GM21528 (cell line): ENCODE results near the gene MAP3K13.
"Not testable (repeated sequence)": the region's sequence is repeated elsewhere in the genome, so short reads cannot be mapped to it uniquely, and the experiment has no call there.

Experiments used
- ATAC-seq: cut with Tn5 transposase; IDR thresholded peaks from one replicate; pipeline ENCODE4 v1.9.1; 2021; ENCODE audit warnings: mild to moderate bottlenecking, moderate library complexity; ENCODE audit not compliant: unreplicated experiment, low FRiP score

The MAP3K13 gene

DNA sequence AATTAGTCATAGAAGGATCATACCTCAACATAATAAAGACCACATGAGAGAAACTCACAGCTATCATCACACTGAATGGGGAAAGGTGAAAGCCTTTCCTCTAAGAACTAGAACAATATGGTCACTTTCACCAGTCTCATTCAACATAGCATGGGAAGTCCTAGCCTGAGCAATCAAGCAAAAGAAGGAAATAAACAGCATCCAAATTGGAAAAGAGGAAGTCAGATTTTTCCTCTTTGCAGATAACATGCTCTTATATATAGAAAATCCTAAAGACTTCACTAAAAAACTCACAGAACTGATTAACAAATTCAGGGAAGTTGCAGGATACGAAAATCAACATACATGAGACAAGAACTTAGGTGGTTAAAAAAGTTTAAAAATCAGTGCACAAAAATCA is 24.7 kb downstream of the MAP3K13 start:
- ATAC-seq = no peak

DNA sequence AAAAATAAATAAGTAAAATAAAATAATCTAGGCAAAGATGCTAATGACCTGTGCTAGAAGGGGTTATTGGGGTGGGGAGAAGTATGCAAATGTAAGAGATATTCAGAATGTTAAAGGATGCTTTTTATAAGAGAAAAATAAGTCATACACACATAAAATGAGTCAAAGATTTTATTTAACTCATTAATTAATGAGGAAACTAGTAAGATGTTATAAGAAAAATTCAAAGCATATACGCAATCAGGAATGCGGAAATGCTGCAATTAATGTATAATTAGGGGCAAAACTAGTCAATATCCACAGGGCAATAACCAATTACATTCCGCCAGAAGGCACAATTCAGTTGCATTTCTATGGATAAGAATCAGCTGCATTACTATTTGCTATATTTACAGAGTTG is 30.1 kb downstream of the MAP3K13 start:
- no peak for ATAC-seq

DNA sequence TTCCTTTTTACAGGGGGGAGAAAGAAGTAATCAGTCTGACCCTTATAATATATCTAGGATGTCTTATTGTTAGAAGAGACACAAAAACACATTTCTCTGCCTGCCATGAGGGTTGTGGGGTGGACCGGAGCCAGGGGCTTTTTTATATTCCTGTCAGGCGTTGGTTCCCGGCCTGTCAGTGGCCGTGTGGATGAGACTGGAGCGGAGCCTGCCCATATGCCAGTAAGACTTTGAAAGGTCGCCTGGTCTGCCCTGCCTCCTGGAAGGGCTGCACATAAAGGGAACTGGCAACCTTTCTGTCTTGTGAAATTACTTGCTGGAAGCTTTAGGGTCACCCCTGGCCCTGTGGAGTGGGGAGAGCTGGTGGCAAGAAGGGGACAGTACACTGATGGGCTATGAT is 34.7 kb downstream of the MAP3K13 start:
- ATAC-seq = no peak

DNA sequence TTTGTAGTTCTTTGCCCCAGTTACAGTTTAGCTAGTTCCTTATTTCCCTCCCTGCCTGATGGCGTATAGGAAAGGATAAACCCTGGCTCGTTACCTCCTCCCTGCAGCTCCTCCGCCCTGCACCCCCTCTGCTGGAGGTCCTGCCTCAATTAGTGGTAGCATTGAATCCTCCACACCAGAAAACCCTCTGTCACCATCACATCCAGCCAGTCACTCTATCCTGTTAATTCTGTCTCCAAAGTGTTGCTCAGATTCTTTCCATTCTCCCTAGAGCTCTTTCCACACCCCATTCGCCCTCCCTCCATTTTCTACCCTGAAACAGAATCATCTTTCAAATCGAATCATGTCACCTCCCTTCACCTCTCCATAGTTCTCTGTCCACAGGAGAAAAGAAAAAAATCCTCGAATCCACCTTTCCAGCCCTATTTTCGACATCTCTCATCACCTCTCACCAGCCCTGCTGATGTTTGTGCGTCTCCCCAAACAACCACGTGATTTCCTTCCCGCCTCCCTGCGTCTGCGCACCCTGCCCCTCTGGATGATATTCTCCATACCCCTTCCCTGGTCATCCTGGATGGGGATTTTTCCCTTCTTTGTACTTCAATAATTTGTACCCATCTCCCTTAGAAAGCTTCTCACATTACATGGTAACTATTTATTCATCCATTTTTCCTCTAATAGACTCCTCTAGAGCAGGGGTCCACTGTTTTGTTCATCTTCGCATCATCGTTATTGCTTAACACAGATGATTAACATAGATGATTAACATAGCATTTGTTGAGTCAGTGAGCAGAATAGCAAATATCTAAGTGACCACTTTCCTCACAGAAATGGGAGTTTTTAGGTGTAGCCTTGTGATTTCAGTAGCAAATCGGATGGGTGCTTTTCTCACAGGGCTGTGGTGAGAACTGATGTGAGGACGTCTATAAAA is 37.1 kb downstream of the MAP3K13 start:
- no peak for ATAC-seq

DNA sequence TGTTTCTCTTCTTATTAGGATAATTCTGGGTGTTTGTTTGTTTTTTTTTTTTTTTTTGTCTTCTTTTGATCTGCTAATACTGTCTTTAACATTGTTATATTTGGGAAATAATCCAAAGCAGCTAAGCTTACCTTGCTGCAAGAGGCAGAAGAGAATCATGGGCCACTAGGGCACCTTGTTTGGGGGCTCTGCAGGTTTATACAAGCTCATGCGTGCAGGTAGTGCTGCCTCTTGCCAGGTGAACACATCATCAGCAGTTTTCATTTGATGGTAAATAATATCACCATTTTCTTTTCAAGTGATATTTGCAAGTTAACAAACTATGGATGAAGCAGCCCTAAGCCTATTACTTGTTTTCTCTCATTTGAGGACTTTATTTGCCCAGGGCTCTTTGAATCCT is 37.9 kb downstream of the MAP3K13 start:
- ATAC-seq = no peak

DNA sequence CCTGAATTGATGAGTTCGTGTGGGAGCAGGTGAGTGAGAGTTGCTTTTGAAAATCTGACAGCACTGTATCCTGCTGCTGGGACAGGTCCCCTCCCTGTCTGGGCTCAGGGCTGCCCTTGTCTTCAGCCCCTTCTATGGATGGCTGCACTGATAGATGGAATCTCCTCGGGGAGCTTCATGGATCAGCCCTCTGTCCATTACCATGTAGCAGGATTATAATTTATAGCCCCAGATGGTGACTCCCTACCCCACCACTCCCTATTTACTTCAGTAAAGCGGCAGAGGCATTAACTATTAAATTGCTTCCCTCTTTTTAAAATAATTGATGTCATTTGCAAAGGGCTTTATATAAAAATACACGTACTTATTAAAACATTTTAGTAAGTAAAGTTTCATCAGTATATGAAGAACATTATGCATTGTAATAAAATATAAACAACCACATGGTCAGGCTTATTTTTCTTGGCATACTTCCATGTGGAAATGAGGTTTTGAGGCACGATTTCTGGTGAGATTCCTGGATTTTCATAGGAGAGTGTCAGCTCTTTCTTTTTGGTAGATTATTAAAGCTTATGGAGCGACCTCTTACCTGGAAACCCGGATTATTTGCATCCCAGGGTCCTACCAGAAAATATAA is 38.5 kb downstream of the MAP3K13 start:
- ATAC-seq = no peak

DNA sequence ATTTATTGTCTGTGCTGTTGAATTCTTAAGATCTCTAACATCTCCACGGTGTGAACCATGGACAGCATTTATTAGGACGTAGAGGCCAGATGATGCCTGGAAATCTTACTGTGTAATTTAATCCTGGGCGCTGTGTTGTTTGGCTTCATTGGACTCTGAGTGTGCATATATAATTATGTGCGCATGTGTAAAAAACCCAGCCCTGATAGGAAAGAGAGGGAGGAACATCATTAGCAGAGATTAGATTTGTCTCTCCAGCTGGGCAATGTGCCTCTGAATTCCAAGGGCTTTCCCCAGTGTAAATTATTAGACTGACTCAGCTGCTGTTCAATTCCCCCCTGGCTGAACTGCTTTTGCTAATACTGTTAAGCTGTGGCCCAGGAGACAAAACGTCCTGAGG is 39.6 kb downstream of the MAP3K13 start:
- no peak for ATAC-seq

DNA sequence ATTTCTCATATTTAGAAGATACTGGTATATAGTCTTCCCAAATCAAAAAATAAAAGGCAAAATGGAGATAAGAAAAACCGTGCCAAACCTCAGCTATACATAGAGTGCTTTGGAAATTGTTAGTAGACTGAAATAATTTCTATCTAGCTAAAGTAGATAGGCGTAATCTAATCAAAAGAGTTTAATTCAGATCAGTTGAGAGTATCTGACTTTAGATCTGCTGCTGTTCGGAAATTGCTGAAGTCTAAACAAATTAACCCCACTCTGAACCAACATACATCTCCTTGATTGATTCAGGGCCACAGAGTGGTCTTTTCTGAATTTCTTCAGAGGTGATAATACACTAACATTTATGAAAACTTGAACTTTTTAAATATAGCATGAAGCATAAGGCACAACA is 40.1 kb downstream of the MAP3K13 start:
- ATAC-seq = no peak

DNA sequence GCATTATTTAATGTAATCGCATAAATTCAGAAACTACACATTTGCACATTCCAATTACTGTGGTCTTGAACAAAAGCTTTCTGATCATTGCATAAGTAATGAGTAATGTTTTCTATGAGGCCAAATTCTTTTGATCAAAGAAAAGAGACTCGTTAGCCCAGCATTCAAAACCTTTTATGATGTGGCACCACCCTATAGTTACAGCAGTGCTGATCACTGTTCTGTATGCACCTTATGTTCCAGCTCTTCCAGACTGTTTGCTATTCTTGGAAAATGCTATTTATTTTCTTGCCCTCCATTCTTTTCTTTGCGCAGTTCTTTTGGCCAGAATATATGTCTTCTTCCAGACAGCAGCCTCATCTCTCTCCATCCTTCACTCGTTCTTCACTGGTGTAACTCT is 42.3 kb downstream of the MAP3K13 start:
- no peak for ATAC-seq

DNA sequence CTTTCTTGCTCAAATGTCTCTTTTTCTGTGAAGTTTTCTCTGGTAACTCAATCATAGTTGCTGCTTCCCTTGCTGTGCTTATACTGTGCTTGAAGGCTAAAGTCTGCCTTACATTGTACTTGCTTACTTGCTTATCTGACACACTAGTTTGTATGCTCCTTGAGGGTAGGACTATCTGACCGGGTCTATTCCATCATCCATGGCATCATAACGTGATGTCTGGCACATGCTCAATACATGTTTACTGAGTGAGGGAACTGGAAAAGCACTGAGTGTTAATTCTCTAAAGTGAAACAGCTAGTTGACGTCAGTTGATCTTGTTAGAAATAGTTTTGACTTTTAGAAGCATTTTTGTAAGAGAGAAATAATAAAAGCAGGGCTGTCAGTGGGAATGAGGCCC is 42.7 kb downstream of the MAP3K13 start:
- ATAC-seq = no peak

DNA sequence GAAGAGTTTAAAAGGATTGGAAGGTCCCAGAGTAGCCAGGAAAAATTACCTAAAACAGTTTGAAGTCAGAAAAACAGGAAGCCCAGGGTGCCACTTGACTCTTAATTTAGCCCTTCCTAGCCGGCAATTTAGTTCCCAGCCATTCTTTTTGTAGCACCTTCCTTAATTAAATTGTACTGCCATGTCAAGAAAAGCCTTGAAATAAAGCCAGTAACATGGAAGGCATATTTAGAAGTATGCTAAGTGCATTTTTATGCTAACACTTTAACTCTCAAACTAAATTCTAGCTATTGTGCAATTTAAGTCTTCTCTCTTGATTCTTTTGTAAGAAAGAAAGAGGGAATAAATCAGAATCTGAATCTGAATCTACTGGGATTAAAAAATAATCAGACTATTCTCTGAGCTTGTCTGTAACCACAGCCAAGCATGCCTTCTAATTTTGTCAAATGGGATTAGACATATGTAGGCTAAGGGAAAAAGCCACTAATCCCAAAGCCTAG is 43.2 kb downstream of the MAP3K13 start:
- ATAC-seq = no peak

DNA sequence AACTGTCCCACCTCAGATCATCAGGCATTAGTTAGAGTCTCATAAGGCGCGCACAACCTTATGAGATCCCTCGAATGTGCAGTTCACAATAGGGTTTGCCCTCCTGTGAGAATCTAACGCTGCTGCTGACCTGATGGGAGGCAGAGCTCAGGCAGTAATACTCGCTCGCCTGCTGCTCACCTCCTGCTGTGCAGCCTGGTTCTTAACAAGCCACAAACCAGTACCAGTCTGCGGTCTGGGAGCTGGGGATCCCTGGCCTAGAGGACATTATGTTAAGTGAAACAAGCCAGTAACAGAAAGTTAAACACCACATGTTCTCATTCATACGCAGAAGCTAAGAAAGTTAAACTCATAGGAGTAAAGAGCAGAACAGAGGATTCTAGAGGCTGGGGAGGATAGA is 47.0 kb downstream of the MAP3K13 start:
- ATAC-seq = no peak

DNA sequence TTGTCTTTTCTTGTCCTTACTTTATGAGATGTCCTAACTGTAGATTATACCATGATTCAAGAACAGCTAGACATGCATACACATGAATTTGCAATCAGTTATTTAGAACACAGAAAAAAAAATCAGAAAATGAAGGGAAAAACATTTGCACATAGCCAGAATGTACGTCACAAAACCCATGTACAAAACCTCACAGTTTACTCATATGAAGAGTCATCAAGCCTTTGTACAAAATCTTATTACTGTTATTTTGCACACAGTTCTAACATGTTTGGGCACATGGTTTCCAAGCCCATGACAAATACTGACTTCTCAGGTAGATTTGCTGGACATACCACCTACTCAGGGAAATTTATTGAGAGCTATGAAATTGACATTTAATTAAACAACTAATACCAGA is 48.2 kb downstream of the MAP3K13 start:
- no peak for ATAC-seq

DNA sequence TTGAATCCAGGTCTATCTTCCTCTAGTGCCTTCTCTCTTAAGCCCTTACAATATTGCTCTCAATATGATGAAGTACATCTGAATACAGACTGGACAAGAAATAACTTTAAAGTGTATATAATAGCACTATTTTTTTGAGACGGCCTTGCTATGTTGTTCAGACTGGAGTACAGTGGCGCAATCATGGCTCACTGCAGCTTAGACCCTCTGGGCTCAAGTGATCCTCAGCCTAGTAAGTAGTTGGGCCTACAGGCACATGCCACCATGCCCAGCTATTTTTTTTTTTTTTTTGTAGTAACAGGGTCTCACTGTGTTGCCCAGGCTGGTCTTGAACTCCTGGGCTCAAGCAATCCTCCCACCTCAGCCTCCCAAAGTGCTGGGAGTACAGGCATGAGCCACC is 53.6 kb downstream of the MAP3K13 start:
- ATAC-seq = no peak

DNA sequence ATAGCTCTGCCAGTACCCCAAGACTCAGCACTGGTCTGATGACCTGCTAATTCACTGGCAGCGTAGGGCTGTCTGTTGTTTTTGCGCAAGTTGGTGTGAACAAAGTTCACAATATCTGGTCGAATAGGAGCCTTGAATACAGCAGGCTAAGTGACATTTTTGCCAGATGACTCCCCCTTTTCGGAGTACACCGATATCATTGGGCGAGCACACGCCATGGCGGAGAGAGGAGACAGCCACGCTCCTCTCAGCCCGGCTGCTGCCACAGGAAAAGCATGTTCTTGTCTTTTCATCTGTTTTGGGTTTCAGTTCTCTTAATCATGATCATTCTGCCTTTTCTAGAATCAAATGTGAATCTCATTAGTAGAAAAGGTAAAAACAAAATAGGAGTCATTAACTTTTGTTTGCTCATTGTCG is 55.6 kb downstream of the MAP3K13 start:
- ATAC-seq = not testable (repeated sequence)

DNA sequence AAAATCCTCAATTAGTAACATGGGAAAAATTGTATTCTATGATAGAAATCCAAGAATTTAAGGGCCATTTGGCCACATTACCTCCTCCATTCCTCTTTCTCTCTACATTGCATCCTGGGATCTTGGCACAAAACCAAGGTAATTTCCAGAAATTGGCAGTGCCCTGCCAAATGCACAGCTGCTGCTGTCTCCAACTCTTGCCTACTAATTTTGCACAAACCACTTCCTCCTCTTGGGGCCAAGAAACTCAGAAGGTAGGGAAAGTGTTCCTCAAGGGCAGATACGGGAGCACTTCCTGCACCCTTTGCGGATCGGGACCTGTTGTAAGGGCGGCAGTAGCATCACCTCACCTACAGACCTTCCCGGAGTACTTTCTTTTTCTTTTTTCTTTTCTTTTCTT is 57.8 kb downstream of the MAP3K13 start:
- no peak for ATAC-seq

DNA sequence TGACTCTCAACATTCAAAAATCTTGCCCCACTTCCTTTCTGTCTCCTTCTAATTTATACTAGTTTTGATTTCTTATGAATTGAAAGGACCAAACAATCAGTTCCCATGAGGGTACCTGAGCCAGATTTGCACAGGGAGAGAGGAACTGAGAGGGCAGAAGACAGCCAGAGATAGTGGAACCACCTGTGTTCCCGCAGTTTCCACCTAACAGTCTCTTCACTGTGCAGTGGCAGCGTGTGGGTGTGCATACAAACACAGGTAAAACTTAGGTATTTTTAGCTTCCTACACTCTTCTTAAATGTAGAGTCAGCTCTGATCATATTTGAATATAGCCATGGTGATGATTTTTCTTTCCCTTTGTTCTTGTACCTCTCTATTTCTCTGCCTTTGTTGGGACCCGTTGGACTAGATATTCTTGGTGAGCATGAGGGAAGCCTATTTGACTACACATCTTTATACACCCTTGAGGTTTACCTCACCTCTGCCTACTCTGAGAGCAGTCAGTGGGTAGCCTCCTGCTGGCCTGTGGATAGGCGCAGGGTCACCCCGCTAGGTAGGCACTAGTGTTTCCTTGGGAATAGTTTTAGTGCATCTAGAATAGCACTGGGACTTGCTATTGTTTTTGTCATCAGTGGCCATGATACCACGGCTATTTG is 58.8 kb downstream of the MAP3K13 start:
- peak; percentile 63 for ATAC-seq

DNA sequence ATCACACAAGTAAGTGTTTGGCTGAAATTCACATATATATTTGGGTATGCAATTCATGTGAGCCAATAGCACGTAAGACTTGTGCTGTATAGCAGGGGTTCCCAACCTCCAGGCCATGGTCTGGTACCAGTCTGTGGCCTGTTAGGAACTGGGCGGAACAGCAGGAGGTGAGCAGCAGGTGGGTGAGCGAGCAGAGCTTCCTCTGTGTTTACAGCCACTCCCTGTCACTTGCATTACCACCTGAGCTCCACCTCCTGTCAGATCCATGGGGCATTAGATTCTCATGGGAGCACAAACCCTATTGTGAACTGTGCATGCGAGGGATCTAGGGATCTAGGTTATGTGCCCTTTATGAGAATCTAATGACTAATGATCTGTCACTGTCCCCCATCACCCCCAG is 59.7 kb downstream of the MAP3K13 start:
- no peak for ATAC-seq

DNA sequence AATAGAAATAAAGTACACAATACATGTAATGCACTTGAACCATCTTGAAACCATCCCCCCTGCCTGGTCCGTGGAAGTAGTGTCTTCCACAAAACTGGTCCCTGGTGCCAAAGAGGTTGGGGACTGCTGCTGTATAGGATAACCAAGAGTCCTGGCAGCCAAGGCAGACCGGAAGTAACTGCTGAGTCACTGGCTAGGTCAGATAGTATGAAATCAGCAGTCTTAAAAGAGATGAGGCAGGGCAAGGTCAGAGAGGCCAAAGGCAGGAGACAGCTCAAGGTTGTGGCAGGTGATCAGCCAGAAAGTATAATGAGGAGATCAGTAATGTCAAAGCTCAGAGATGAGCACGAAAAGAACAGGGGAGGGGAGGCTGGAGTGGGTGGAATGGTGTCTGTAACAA is 60.2 kb downstream of the MAP3K13 start:
- no peak for ATAC-seq

DNA sequence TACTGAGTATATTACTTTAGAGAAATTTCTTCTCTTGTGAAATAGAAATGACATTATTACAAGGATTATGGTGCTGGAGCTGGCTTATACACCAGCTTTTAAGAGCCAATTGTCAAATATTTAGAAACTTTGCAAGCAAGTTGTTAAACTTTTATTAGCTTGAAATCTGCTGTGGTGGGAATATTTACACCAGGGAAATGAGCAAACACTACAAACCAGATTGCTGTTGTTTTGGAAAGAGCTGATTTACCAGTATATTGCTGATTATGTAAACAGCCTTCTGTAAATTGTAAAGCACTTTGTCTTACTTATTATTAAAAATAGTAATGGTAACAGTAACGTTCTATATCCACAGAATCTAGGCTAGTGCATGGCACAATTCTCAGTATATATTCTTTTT is 61.5 kb downstream of the MAP3K13 start:
- ATAC-seq = no peak

DNA sequence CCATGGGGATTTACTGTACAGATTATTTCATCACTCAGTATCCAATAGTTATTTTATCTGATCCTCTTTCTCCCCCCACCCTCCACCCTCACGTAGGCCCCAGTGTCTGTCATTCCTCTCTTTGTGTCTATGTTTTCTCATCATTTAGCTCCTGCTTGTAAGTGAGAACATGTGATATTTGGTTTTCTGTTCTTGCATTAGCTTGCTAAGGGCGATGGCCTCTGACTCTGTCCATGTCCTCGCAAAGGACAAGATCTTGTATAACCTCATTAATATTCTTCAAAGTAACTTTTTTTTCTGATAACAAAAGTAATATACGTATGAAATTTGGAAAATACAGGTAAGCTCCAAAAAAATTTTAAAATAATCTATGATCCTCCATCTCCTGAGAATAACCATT is 67.4 kb downstream of the MAP3K13 start:
- no peak for ATAC-seq
